ENCODE measurements around the gene ADM2. TPM values are rescaled to one million over a fixed set of nuclear protein-coding genes. Genes with fewer than 3 reads are reported as not detected.

Gene ADM2
- total and polyA plus RNA-seq, 2 of the 13 experiments (the other 11 are each of a cell fraction or from before 2014, with no cell fraction given), result 1.2 to 3.0 TPM

DNA sequence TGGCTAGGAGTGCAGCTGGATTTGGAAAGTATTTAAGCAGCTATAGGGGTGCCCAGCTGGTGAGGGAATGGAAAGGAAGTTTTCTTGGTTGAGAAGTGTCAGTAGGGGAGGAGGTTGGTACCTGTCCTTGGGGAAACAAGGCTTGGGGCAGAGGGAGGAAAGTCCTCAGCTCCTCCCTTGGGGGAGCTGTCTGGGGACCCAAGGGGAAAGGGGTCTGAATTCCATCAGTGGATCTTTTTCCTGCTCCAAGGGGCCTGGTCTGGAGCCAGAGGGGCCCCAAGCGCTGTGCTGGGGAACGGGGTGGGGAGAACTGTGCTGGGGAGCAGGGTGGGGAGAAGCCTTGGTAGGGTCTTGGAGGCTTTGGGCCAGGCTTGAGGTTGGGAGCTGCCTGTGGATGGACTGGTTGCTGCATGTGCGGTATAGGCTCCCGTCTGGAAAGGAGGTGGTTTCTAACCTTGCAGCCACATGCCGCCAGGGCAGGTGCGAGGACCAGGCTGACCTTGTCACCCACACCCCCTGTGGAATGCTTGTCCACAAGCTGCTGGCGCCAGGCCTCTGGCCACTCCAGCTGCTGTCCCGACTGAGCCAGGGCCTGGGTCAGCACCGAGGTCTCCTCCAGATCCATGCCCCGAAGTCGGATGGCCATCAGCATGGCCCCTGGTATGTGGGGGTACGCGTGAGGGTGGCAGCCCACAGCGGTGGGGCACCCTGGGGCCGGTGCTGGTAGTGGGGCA lies 47.5 kb downstream of the ADM2 start (continued):
- TF ChIP-seq, protein P1, sequence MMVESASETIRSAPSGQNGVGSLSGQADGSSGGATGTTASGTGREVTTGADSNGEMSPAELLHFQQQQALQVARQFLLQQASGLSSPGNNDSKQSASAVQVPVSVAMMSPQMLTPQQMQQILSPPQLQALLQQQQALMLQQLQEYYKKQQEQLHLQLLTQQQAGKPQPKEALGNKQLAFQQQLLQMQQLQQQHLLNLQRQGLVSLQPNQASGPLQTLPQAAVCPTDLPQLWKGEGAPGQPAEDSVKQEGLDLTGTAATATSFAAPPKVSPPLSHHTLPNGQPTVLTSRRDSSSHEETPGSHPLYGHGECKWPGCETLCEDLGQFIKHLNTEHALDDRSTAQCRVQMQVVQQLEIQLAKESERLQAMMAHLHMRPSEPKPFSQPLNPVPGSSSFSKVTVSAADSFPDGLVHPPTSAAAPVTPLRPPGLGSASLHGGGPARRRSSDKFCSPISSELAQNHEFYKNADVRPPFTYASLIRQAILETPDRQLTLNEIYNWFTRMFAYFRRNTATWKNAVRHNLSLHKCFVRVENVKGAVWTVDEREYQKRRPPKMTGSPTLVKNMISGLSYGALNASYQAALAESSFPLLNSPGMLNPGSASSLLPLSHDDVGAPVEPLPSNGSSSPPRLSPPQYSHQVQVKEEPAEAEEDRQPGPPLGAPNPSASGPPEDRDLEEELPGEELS (CRISPR knock-in tag; IDR thresholded peaks at IDR 0.05), result no peak; the same call in 1 of the 2 replicates
- no peak for TF ChIP-seq NFRKB (IDR thresholded peaks at IDR 0.05)
- TF ChIP-seq, protein P2, sequence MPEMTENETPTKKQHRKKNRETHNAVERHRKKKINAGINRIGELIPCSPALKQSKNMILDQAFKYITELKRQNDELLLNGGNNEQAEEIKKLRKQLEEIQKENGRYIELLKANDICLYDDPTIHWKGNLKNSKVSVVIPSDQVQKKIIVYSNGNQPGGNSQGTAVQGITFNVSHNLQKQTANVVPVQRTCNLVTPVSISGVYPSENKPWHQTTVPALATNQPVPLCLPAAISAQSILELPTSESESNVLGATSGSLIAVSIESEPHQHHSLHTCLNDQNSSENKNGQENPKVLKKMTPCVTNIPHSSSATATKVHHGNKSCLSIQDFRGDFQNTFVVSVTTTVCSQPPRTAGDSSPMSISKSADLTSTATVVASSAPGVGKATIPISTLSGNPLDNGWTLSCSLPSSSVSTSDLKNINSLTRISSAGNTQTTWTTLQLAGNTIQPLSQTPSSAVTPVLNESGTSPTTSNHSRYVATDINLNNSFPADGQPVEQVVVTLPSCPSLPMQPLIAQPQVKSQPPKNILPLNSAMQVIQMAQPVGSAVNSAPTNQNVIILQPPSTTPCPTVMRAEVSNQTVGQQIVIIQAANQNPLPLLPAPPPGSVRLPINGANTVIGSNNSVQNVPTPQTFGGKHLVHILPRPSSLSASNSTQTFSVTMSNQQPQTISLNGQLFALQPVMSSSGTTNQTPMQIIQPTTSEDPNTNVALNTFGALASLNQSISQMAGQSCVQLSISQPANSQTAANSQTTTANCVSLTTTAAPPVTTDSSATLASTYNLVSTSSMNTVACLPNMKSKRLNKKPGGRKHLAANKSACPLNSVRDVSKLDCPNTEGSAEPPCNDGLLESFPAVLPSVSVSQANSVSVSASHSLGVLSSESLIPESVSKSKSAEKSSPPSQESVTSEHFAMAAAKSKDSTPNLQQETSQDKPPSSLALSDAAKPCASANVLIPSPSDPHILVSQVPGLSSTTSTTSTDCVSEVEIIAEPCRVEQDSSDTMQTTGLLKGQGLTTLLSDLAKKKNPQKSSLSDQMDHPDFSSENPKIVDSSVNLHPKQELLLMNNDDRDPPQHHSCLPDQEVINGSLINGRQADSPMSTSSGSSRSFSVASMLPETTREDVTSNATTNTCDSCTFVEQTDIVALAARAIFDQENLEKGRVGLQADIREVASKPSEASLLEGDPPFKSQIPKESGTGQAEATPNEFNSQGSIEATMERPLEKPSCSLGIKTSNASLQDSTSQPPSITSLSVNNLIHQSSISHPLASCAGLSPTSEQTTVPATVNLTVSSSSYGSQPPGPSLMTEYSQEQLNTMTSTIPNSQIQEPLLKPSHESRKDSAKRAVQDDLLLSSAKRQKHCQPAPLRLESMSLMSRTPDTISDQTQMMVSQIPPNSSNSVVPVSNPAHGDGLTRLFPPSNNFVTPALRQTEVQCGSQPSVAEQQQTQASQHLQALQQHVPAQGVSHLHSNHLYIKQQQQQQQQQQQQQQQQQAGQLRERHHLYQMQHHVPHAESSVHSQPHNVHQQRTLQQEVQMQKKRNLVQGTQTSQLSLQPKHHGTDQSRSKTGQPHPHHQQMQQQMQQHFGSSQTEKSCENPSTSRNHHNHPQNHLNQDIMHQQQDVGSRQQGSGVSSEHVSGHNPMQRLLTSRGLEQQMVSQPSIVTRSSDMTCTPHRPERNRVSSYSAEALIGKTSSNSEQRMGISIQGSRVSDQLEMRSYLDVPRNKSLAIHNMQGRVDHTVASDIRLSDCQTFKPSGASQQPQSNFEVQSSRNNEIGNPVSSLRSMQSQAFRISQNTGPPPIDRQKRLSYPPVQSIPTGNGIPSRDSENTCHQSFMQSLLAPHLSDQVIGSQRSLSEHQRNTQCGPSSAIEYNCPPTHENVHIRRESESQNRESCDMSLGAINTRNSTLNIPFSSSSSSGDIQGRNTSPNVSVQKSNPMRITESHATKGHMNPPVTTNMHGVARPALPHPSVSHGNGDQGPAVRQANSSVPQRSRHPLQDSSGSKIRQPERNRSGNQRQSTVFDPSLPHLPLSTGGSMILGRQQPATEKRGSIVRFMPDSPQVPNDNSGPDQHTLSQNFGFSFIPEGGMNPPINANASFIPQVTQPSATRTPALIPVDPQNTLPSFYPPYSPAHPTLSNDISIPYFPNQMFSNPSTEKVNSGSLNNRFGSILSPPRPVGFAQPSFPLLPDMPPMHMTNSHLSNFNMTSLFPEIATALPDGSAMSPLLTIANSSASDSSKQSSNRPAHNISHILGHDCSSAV (CRISPR knock-in tag; IDR thresholded peaks at IDR 0.05; ENCODE audit: borderline replicate concordance), result no peak
- no peak for TF ChIP-seq SRSF4 (IDR thresholded peaks at IDR 0.05; ENCODE audit: low read depth, low read length, poor library complexity, severe bottlenecking)
- 0 out of 2 replicates have a peak, but pooled peaks have one; percentile 40 for TF ChIP-seq SMAD9 (CRISPR knock-in tag; IDR thresholded peaks at IDR 0.05)
- peak; percentile 38; the same call in 1 of the 2 replicates for TF ChIP-seq RARA (CRISPR knock-in tag; IDR thresholded peaks at IDR 0.05)
- TF ChIP-seq, protein P3, sequence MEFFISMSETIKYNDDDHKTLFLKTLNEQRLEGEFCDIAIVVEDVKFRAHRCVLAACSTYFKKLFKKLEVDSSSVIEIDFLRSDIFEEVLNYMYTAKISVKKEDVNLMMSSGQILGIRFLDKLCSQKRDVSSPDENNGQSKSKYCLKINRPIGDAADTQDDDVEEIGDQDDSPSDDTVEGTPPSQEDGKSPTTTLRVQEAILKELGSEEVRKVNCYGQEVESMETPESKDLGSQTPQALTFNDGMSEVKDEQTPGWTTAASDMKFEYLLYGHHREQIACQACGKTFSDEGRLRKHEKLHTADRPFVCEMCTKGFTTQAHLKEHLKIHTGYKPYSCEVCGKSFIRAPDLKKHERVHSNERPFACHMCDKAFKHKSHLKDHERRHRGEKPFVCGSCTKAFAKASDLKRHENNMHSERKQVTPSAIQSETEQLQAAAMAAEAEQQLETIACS (CRISPR knock-in tag; IDR thresholded peaks at IDR 0.05), result no peak
- no peak for TF ChIP-seq EZH2 (conservative IDR thresholded peaks at IDR 0.05; ENCODE audit: low read depth, low read length)
- TF ChIP-seq, protein P4, sequence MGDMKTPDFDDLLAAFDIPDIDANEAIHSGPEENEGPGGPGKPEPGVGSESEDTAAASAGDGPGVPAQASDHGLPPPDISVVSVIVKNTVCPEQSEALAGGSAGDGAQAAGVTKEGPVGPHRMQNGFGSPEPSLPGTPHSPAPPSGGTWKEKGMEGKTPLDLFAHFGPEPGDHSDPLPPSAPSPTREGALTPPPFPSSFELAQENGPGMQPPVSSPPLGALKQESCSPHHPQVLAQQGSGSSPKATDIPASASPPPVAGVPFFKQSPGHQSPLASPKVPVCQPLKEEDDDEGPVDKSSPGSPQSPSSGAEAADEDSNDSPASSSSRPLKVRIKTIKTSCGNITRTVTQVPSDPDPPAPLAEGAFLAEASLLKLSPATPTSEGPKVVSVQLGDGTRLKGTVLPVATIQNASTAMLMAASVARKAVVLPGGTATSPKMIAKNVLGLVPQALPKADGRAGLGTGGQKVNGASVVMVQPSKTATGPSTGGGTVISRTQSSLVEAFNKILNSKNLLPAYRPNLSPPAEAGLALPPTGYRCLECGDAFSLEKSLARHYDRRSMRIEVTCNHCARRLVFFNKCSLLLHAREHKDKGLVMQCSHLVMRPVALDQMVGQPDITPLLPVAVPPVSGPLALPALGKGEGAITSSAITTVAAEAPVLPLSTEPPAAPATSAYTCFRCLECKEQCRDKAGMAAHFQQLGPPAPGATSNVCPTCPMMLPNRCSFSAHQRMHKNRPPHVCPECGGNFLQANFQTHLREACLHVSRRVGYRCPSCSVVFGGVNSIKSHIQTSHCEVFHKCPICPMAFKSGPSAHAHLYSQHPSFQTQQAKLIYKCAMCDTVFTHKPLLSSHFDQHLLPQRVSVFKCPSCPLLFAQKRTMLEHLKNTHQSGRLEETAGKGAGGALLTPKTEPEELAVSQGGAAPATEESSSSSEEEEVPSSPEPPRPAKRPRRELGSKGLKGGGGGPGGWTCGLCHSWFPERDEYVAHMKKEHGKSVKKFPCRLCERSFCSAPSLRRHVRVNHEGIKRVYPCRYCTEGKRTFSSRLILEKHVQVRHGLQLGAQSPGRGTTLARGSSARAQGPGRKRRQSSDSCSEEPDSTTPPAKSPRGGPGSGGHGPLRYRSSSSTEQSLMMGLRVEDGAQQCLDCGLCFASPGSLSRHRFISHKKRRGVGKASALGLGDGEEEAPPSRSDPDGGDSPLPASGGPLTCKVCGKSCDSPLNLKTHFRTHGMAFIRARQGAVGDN (CRISPR knock-in tag; IDR thresholded peaks at IDR 0.05), result peak; percentile 76
- TF ChIP-seq FOXM1 (CRISPR knock-in tag; IDR thresholded peaks at IDR 0.05), result 0 out of 2 replicates have a peak, but pooled peaks have one; percentile 17
- TF ChIP-seq ZNF331 (CRISPR knock-in tag; IDR thresholded peaks at IDR 0.05), result 0 out of 2 replicates have a peak, but pooled peaks have one; percentile 13

Measured in HepG2 (cell line).